ENCODE results near the gene PRKAG1. TPM values are rescaled to one million over a fixed set of nuclear protein-coding genes. Genes with fewer than 3 reads are reported as not detected.

The PRKAG1 gene
- total and polyA plus RNA-seq, 7 donors, result 48.6 to 71.3 (median 61.3) TPM

DNA sequence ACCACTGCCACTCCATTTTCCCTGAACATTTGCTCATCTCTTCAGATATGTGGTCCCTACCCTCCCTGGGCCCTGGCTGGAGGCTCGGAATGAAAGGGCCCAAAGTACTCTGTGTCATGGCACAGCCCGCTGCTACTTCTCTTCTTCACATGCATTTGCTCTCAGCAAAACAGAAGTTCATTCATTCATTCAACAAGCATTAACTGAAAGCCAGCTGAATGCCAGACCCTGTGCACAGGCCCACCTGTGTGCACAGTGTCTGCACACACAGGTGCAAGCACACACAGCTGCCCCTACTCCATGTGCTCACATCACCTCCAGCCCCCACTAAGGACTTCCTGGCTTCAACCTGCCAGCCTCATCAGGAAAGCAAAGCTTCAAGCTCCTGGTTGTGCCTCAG, 32.7 kb downstream of the PRKAG1 start:
- DNase-seq, result no peak
- H3K36me3 ChIP-seq, result no peaks in the 10 kb centered on the region
- WGBS, 2 donors, result 73 to 83% methylated on average over 2 of the region's 2 CpGs
- peaks cover 0 to 9% (median 7%) of the 10 kb centered on the region in 4 donors for H3K4me1 ChIP-seq
- H3K4me3 ChIP-seq, result no peak overlapping the region
- peaks cover 24 to 89% (median 56%) of the 10 kb centered on the region in 3 donors for H3K27me3 ChIP-seq
- TF ChIP-seq CTCF (IDR thresholded peaks at IDR 0.05) (no peak), POLR2AphosphoS5 (IDR thresholded peaks at IDR 0.05) (no peak), POLR2A (IDR thresholded peaks at IDR 0.05) (no peak), EP300 (IDR thresholded peaks at IDR 0.05) (no peak)
- H3K9me3 ChIP-seq, result no peaks in the 10 kb centered on the region
- H3K27ac ChIP-seq, result no peak overlapping the region
- intact Hi-C loops (cut with DNase I), result no loop called here

DNA sequence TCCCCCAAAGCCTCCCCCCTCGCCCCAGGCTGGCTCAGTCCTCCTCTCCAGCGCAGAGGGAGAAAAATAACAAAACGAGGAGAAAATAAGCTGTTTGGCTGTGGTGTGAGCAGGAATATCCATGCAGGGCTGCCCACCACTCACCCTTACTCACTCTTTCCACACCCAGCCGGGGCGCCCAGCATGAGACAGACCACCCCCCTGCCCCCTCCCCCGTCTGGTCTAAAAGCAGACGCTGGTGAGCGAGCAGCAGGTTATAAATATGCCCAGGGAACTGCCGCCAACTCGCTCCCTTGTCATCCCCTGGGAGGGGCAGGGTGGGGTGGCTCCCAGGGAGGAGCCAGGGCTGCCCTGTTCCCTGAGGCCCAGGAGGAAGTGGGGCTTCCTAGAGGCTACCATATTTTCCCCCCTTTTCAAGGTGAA, 33.1 kb downstream of the PRKAG1 start:
- peaks cover 28 to 89% (median 60%) of the 10 kb centered on the region in 3 donors for H3K27me3 ChIP-seq
- intact Hi-C loops (cut with DNase I), result no loop called here
- TF ChIP-seq CTCF (IDR thresholded peaks at IDR 0.05) (no peak), POLR2AphosphoS5 (IDR thresholded peaks at IDR 0.05) (no peak), POLR2A (IDR thresholded peaks at IDR 0.05) (no peak), EP300 (IDR thresholded peaks at IDR 0.05) (no peak)
- H3K9me3 ChIP-seq, result no peaks in the 10 kb centered on the region
- H3K4me3 ChIP-seq, result no peak overlapping the region
- no peaks in the 10 kb centered on the region for H3K36me3 ChIP-seq
- no peak for DNase-seq
- 12 to 30% methylated on average over 10 of the region's 10 CpGs for WGBS, 2 donors
- no peak overlapping the region for H3K27ac ChIP-seq
- H3K4me1 ChIP-seq, result peaks cover 0 to 13% (median 12%) of the 10 kb centered on the region in 4 donors

DNA sequence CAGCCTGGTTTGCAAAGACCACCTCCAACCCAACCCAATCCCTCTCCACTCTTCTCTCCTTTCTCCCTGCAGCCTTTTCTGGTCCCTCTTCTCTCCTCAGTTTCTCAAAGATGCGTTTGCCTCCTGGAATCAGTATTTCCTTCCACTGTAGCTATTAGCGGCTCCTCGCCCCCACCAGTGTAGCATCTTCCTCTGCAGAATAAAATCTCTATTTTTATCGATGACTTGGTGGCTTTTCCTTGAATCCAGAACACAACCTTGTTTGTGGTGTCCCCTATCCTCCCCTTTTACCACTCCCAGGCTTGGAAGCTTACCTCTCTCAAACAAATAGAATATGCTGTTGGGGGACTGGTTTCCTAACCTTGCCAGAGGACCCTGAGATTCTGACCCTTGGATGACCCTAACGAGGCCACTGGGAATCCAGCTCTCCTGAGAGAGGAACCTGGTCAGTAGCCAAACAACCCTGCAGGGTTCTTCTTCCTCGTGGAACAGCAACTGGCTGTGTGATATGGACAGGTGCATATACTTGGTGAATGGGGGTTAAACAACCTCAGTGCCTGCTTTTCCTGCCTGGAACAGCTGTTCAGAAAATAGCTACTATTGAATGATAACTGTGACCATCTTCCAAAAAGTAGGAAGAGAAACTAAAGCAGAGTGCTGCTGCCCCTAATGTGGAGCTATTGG, 36.0 kb downstream of the PRKAG1 start:
- 48 to 64% methylated on average over 6 of the region's 6 CpGs for whole genome bisulfite sequencing, 2 donors
- DNase-seq, result no peak
- Histone ChIP-seq H3K4me3 (no peak overlapping the region), H3K4me1 (peaks cover 0 to 42% (median 41%) of the 10 kb centered on the region in 4 donors), H3K36me3 (no peaks in the 10 kb centered on the region), H3K27ac (no peak overlapping the region), H3K27me3 (peaks cover 54 to 89% (median 76%) of the 10 kb centered on the region in 3 donors), H3K9me3 (no peaks in the 10 kb centered on the region)
- TF ChIP-seq POLR2A (IDR thresholded peaks at IDR 0.05) (no peak), EP300 (IDR thresholded peaks at IDR 0.05) (no peak), CTCF (IDR thresholded peaks at IDR 0.05) (no peak), POLR2AphosphoS5 (IDR thresholded peaks at IDR 0.05) (no peak)
- intact Hi-C loops (cut with DNase I), result loop anchor here (5.0 kb wide), 1 partner anchor 55 kb away; the partner anchor contains the start of gene FKBP11

DNA sequence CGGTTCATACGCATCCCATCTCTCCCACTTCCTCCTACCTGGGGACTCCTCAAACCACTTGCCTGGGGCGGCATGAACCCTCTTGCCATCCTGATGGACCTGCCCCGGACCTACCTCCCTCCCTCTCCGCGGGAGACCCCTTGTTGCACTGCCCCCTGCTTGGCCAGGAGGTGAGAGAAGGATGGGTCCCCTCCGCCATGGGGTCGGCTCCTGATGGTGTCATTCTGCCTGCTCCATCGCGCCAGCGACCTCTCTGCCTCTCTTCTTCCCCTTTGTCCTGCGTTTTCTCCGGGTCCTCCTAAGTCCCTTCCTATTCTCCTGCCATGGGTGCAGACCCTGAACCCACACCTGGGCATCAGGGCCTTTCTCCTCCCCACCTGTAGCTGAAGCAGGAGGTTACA, 36.8 kb downstream of the PRKAG1 start:
- H3K9me3 ChIP-seq, result no peaks in the 10 kb centered on the region
- TF ChIP-seq POLR2AphosphoS5 (IDR thresholded peaks at IDR 0.05), result no peak
- no peak for TF ChIP-seq POLR2A (IDR thresholded peaks at IDR 0.05)
- TF ChIP-seq EP300 (IDR thresholded peaks at IDR 0.05), result no peak
- no peak for TF ChIP-seq CTCF (IDR thresholded peaks at IDR 0.05)
- H3K4me1 ChIP-seq, result peaks cover 0 to 42% (median 41%) of the 10 kb centered on the region in 4 donors
- 15 to 16% methylated on average over 13 of the region's 13 CpGs for WGBS, 2 donors
- H3K27ac ChIP-seq, result no peak overlapping the region
- DNase-seq, result no peak
- peak overlapping the region in 1 of 4 donors; percentile 39 for H3K4me3 ChIP-seq
- H3K27me3 ChIP-seq, result peaks cover 56 to 89% (median 77%) of the 10 kb centered on the region in 3 donors
- no peaks in the 10 kb centered on the region for H3K36me3 ChIP-seq
- intact Hi-C loops (cut with DNase I), result loop anchor here (5.0 kb wide), 1 partner anchor 54 kb away; the partner anchor contains the start of gene FKBP11
